Measurements from ENCODE around the gene SH2D4B. TPM values are rescaled to one million over a fixed set of nuclear protein-coding genes. Genes with fewer than 3 reads are reported as not detected.

Gene SH2D4B
- 0.02 to 0.08 TPM (median 0.06 TPM) in 3 of 5 replicates, not detected in the others for total RNA-seq (2022; extraction: Qiagen RNA extraction; ENCODE audit: low read depth)

DNA sequence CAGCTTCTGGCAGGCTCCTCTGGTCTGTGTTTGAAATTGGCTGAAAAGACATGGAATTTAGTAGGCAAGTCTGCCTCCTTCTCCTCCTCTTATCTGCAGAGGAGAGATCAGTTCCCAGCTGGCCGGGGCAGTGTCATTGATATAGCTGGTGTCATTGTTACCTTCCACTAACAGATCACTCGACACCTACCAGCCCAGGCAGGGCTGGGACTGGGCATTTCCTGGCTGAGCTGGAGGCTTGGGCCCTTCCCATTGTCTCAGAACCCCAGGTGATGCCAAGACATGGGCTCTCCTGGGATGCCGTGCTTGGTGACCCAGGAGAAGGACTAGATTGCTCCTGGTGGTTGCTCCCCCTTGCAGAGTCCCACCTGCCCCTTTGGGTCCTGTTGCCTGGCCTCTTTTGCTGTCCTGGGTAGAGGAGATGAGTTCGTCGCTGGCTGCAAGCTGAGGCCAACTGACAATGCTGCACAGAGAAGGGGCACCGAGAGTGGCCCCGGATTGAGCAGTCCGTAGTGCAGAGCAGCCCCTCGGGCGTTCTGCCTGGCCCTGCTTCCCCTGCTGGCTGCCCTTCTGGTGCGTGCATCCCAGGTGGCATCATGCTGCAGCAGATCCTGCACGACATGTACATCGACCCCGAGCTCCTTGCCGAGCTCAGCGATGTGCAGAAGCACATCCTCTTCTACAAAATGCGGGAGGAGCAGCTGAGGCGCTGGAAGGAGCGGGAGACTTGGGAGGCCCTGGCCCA lies at the start of gene SH2D4B:
SH2D4B (plus strand) TSS at position 167 of the 745 bp plus-strand sequence; CDS start at position 597, 430 bp downstream.

Other genes with a start within 250 kb of the SH2D4B start
- gene MAT1A, start 248.2 kb upstream of the SH2D4B start, total RNA-seq (2022; extraction: Qiagen RNA extraction; ENCODE audit: low read depth): 0.11 TPM in 1 of 5 replicates, not detected in the others
- gene DYDC1, start 181.1 kb upstream of the SH2D4B start, total RNA-seq (2022; extraction: Qiagen RNA extraction; ENCODE audit: low read depth): not detected in 5 replicates
- gene DYDC2, start 181.1 kb upstream of the SH2D4B start, total RNA-seq (2022; extraction: Qiagen RNA extraction; ENCODE audit: low read depth): 0.05 to 0.25 TPM in 2 of 5 replicates, not detected in the others
- gene PRXL2A, start 129.4 kb upstream of the SH2D4B start, total RNA-seq (2022; extraction: Qiagen RNA extraction; ENCODE audit: low read depth): 45.6 to 48.1 TPM (median 46.3 TPM) in 5 replicates
- 97.2 to 147 TPM (median 135 TPM) in 5 replicates for gene TSPAN14, start 83.6 kb upstream of the SH2D4B start, total RNA-seq (2022; extraction: Qiagen RNA extraction; ENCODE audit: low read depth)

Data from A549 treated with DMSO at 1 μM for 4 hours (cell line).